Hepatocyte (in vitro differentiated cells): ENCODE measurements around the gene GSTM5. TPM values are rescaled to one million over a fixed set of nuclear protein-coding genes. Genes with fewer than 3 reads are reported as not detected.
"Not testable (repeated sequence)": the region's sequence is repeated elsewhere in the genome, so short reads cannot be mapped to it uniquely, and the experiment has no call there.

Experiments
- DNase-seq: peaks from one replicate; pipeline ENCODE4 v3.0.0-alpha.2; 2016; ENCODE audit warnings: low spot score
- H2AFZ ChIP-seq: fragments of 200-600 bp; sonication (generic); 2 replicates; pipeline ENCODE4 v1.6.0; 2016; ENCODE audit warnings: antibody characterized with exemption, mild to moderate bottlenecking
- H3K27ac ChIP-seq: fragments of 200-600 bp; sonication (generic); 2 replicates; pipeline ENCODE4 v1.5.1; 2016; ENCODE audit warnings: mild to moderate bottlenecking
- H3K27me3 ChIP-seq: fragments of 200-600 bp; sonication (generic); 2 replicates; pipeline ENCODE4 v1.6.1; 2016
- H3K36me3 ChIP-seq: fragments of 200-600 bp; sonication (generic); replicated peaks from 2 replicates; pipeline ENCODE4 v1.5.1; 2016; ENCODE audit warnings: low read depth; ENCODE audit not compliant: insufficient read depth
- H3K4me1 ChIP-seq: fragments of 200-600 bp; sonication (generic); 2 replicates; pipeline ENCODE4 v1.5.1; 2016; ENCODE audit warnings: mild to moderate bottlenecking, moderate library complexity; ENCODE audit not compliant: insufficient read depth
- H3K4me2 ChIP-seq: fragments of 200-600 bp; sonication (generic); 2 replicates; pipeline ENCODE4 v1.6.0; 2016
- H3K4me3 ChIP-seq: fragments of 200-600 bp; sonication (generic); 2 replicates; pipeline ENCODE4 v1.5.1; 2016; ENCODE audit warnings: mild to moderate bottlenecking
- H3K79me2 ChIP-seq: fragments of 200-600 bp; sonication (generic); 2 replicates; pipeline ENCODE4 v1.6.0; 2017; ENCODE audit warnings: mild to moderate bottlenecking
- H3K9me2 ChIP-seq: fragments of 200-600 bp; sonication (generic); replicated peaks from 2 replicates; pipeline ENCODE4 v1.6.0; 2017; ENCODE audit warnings: mild to moderate bottlenecking; ENCODE audit not compliant: insufficient read depth
- H3K9me3 ChIP-seq: fragments of 200-600 bp; sonication (generic); 2 replicates; pipeline ENCODE4 v1.5.1; 2016; ENCODE audit warnings: low read depth, mild to moderate bottlenecking
- H4K20me1 ChIP-seq: fragments of 200-600 bp; sonication (generic); 2 replicates; pipeline ENCODE4 v1.6.0; 2016; ENCODE audit warnings: mild to moderate bottlenecking; ENCODE audit not compliant: insufficient read depth, poor library complexity, severe bottlenecking
- EZH2 ChIP-seq: fragments of 200-600 bp; sonication (generic); IDR thresholded peaks from 2 replicates; pipeline ENCODE4 v1.6.1; 2016; ENCODE audit warnings: antibody characterized with exemption, mild to moderate bottlenecking, borderline replicate concordance
- EZH2phosphoT487 ChIP-seq: fragments of 200-600 bp; sonication (generic); IDR thresholded peaks from one replicate; pipeline ENCODE4 v1.6.1; 2018; ENCODE audit warnings: antibody characterized with exemption, mild to moderate bottlenecking, low read depth, moderate library complexity; ENCODE audit not compliant: unreplicated experiment, severe bottlenecking
- WGBS: methylation state at CpG from one replicate; pipeline ENCODE4 v1.1.6; 2016; ENCODE audit warnings: low lambda C conversion rate; ENCODE audit errors: missing lambda C conversion rate; 5-methylcytosine and 5-hydroxymethylcytosine counted together
- polyA plus RNA-seq: library from polyadenylated mRNA; unstranded; fragments of >200 nt; fragmentation: Nextera tagmentation; extraction: Ambion mirVana; gene quantifications from 2 replicates; pipeline ENCODE4 v1.2.1, GENCODE V29; 2016
- total RNA-seq: library from RNA; depleted of rRNA; stranded (reverse); fragments of >200 nt; gene quantifications from 2 replicates; pipeline ENCODE4 v1.2.3, GENCODE V29; 2014
- TF ChIP-seq, protein P1 (sequence below): fragments of 200-600 bp; sonication (generic); IDR thresholded peaks from 2 replicates; pipeline ENCODE4 v1.5.1; 2016; ENCODE audit warnings: antibody characterized with exemption, mild to moderate bottlenecking; ENCODE audit not compliant: poor library complexity

GSTM5 gene
- total and polyA plus RNA-seq, 2 experiments from 2014 or later: 1.2 to 3.0 TPM

DNA sequence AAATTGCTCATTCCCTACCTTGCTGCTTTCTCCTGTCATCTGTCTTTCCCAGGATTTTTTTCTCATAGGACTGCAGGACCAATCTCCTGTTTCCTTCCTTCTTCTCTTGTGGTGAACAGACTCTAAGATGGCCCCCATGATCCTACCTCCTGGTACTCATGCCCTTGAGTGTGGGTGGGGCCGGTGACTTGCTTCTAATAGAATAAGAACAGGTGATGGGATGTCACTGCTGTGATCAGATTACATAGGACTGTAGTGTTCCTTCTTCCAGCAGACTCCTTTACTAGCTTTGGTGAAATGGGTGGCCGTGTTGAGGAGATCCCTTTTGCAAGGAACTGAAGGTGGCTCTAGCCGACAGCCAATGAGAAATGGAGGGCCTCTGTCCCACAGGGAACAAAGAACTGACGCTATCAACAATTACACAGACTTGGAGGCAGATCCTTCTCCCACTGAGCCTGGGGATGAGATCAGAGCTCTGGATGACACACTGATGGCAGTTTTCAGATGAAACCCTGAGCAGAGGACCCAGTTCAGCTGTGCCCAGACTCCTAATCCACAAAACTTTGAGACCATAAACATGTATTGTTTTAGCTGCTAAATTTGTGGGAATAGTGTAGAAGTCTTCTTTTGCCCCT is 21.3 kb downstream of the GSTM5 start:
- no peak overlapping the region for H2AFZ ChIP-seq
- peak overlapping the region; percentile 92 for H3K27ac ChIP-seq
- no peaks in the 10 kb centered on the region for H4K20me1 ChIP-seq
- H3K9me3 ChIP-seq: no peaks in the 10 kb centered on the region
- peaks cover 20% of the 10 kb centered on the region for H3K4me1 ChIP-seq
- WGBS: 83% methylated on average over 4 of the region's 4 CpGs
- H3K9me2 ChIP-seq: no peaks in the 10 kb centered on the region
- TF ChIP-seq, protein P1, sequence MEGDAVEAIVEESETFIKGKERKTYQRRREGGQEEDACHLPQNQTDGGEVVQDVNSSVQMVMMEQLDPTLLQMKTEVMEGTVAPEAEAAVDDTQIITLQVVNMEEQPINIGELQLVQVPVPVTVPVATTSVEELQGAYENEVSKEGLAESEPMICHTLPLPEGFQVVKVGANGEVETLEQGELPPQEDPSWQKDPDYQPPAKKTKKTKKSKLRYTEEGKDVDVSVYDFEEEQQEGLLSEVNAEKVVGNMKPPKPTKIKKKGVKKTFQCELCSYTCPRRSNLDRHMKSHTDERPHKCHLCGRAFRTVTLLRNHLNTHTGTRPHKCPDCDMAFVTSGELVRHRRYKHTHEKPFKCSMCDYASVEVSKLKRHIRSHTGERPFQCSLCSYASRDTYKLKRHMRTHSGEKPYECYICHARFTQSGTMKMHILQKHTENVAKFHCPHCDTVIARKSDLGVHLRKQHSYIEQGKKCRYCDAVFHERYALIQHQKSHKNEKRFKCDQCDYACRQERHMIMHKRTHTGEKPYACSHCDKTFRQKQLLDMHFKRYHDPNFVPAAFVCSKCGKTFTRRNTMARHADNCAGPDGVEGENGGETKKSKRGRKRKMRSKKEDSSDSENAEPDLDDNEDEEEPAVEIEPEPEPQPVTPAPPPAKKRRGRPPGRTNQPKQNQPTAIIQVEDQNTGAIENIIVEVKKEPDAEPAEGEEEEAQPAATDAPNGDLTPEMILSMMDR: no peak
- TF ChIP-seq EZH2: no peak
- no peak for TF ChIP-seq EZH2phosphoT487
- H3K36me3 ChIP-seq: no peaks in the 10 kb centered on the region
- no peak overlapping the region for H3K4me3 ChIP-seq
- H3K27me3 ChIP-seq: no peaks in the 10 kb centered on the region
- H3K79me2 ChIP-seq: peaks cover 21% of the 10 kb centered on the region
- H3K4me2 ChIP-seq: peak overlapping the region; percentile 74
- peak; percentile 47 for DNase-seq

DNA sequence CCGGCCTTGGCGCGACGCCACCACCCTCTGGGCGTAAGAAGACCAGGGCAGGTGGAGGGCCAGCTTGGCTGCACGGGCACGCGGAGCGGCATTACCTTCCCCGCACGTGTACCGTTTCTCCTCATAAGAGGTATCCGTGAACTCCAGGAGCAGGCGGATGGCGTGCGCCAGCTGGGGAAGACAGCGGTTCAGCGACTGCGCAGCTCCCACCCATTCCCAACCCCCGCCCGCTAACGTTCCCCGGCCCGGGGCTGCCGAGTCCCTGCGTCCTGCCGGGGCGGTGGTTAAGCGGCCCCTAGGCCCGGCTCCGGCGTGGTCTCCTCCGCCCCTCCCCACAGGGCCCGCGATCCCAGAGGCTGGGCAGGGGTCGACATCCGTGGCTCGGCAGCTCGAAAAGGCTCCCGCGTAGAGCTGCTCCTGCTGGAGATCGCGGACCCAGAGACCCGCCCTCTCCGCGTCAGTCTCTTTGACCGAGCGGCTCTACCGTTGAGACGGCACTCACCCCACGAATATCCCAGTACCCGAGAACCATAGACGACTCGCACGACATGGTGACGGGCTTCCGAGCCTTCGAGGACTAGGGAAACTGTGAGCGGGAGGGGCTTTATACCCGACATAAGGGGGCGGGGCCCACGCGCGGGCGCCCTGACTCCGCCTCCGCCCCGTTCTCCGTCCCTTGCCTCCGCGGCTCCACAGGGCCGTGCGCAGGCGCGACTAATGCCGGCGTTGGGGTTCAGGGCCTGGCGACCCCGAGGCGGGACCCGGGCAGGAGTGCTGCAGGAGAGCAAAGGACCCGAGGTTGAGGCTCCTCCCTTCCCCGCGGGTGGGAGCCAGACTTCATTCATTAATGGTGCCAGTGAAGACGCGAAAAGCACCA is 27.9 kb downstream of the GSTM5 start:
- WGBS: 1% methylated on average over 61 of the region's 86 CpGs
- TF ChIP-seq, protein P1: no peak
- TF ChIP-seq EZH2 (no peak), EZH2phosphoT487 (no peak)
- Histone ChIP-seq H3K9me2 (no peaks in the 10 kb centered on the region), H3K79me2 (peaks cover 28% of the 10 kb centered on the region), H3K4me2 (peak overlapping the region; percentile 96), H2AFZ (peak overlapping the region; percentile 75), H3K4me1 (peaks cover 10% of the 10 kb centered on the region), H3K9me3 (no peaks in the 10 kb centered on the region), H3K27ac (peak overlapping the region; percentile 93), H4K20me1 (no peaks in the 10 kb centered on the region), H3K36me3 (no peaks in the 10 kb centered on the region), H3K4me3 (peak overlapping the region; percentile 93), H3K27me3 (no peaks in the 10 kb centered on the region)
- DNase-seq: peak; percentile 92

- Histone ChIP-seq H3K27ac (peak within 1 kb of the TSS; percentile 93), H3K4me2 (peak within 1 kb of the TSS; percentile 96), H3K36me3 (no peaks in the 10 kb centered on the region), H3K79me2 (peaks cover 28% of the 10 kb centered on the region), H3K9me3 (no peaks in the 10 kb centered on the region), H3K4me1 (peaks cover 10% of the 10 kb centered on the region), H2AFZ (peak within 1 kb of the TSS; percentile 75), H3K9me2 (no peaks in the 10 kb centered on the region), H3K4me3 (peak within 1 kb of the TSS; percentile 93), H3K27me3 (no peaks in the 10 kb centered on the region), H4K20me1 (no peaks in the 10 kb centered on the region)
- 7% methylated on average over 10 of the region's 10 CpGs for WGBS
- no peak for TF ChIP-seq EZH2
- TF ChIP-seq, protein P1: no peak
- TF ChIP-seq EZH2phosphoT487: no peak
- DNase-seq: no peak
These were observed 28.7 kb downstream of the GSTM5 start, which contains the start of gene GSTM3 for GRCh38 chr1:109740615-109741373. Gene GSTM3 (minus strand): TSS chr1:109741038. CDS start chr1:109740287, 751 bp downstream.

DNA sequence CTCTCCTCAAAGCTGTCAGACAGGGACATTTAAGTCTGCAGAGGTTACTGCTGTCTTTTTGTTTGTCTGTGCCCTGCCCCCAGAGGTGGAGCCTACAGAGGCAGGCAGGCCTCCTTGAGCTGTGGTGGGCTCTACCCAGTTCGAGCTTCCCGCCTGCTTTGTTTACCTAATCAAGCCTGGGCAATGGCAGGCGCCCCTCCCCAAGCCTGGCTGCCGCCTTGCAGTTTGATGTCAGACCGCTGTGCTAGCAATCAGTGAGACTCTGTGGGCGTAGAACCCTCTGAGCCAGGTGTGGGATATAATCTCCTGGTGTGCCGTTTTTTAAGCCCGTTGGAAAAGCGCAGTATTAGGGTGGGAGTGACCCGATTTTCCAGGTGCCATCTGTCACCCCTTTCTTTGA is 36.3 kb downstream of the GSTM5 start:
- not testable (repeated sequence) for H4K20me1 ChIP-seq, H3K27ac ChIP-seq, H3K36me3 ChIP-seq, H3K27me3 ChIP-seq, H3K9me2 ChIP-seq, H3K9me3 ChIP-seq, H2AFZ ChIP-seq, H3K4me1 ChIP-seq, H3K79me2 ChIP-seq, DNase-seq, H3K4me2 ChIP-seq, H3K4me3 ChIP-seq
- WGBS: 88% methylated on average over 10 of the region's 10 CpGs
